ENCODE data around the gene TRAPPC2L.

TRAPPC2L gene

GRCh38 chr16:88850531-88851199, 6.3 kb upstream of the TRAPPC2L start:
- TF ChIP-seq EZH2 (optimal IDR thresholded peaks at IDR 0.05; ENCODE audit: low read depth, low read length) = no peak
- TF ChIP-seq CTCF (IDR thresholded peaks at IDR 0.05; ENCODE audit: low read length) = no peak
- no peak for TF ChIP-seq EZH2phosphoT487 (IDR thresholded peaks at IDR 0.05; ENCODE audit: low read length)
- Histone ChIP-seq H3K27ac (ENCODE audit: low read length) (no peak overlapping the region), H4K20me1 (ENCODE audit: insufficient read depth, low read length) (no peaks in the 10 kb centered on the region), H2AFZ (ENCODE audit: low read length) (no peak overlapping the region), H3K79me2 (ENCODE audit: low read length) (no peaks in the 10 kb centered on the region), H3K9ac (ENCODE audit: low read length) (no peak overlapping the region), H3K4me1 (ENCODE audit: low read length) (no peaks in the 10 kb centered on the region), H3K9me2 (replicated peaks; ENCODE audit: insufficient read depth, low read length) (no peaks in the 10 kb centered on the region), H3K36me3 (replicated peaks; ENCODE audit: insufficient read depth, low read length) (no peaks in the 10 kb centered on the region), H3F3A (ENCODE audit: insufficient read depth, low read length) (no peaks in the 10 kb centered on the region), H3K27me3 (replicated peaks; ENCODE audit: insufficient read depth, low read length) (no peaks in the 10 kb centered on the region), H3K4me3 (ENCODE audit: low read length) (no peak overlapping the region), H3K4me2 (ENCODE audit: low read depth, low read length) (no peak overlapping the region), H3K9me3 (replicated peaks; ENCODE audit: insufficient read depth, low read length) (no peaks in the 10 kb centered on the region)
- no peak for DNase-seq

GRCh38 chr16:88851616-88852015, 5.3 kb upstream of the TRAPPC2L start:
- Histone ChIP-seq H3K4me2 (ENCODE audit: low read depth, low read length) (no peak overlapping the region), H4K20me1 (ENCODE audit: insufficient read depth, low read length) (no peaks in the 10 kb centered on the region), H2AFZ (ENCODE audit: low read length) (no peak overlapping the region), H3F3A (ENCODE audit: insufficient read depth, low read length) (no peaks in the 10 kb centered on the region), H3K9me2 (replicated peaks; ENCODE audit: insufficient read depth, low read length) (no peaks in the 10 kb centered on the region), H3K79me2 (ENCODE audit: low read length) (no peaks in the 10 kb centered on the region), H3K27me3 (replicated peaks; ENCODE audit: insufficient read depth, low read length) (no peaks in the 10 kb centered on the region), H3K9me3 (replicated peaks; ENCODE audit: insufficient read depth, low read length) (no peaks in the 10 kb centered on the region), H3K4me1 (ENCODE audit: low read length) (no peaks in the 10 kb centered on the region), H3K9ac (ENCODE audit: low read length) (no peak overlapping the region), H3K4me3 (ENCODE audit: low read length) (no peak overlapping the region), H3K36me3 (replicated peaks; ENCODE audit: insufficient read depth, low read length) (no peaks in the 10 kb centered on the region), H3K27ac (ENCODE audit: low read length) (no peak overlapping the region)
- no peak for DNase-seq
- TF ChIP-seq EZH2 (optimal IDR thresholded peaks at IDR 0.05; ENCODE audit: low read depth, low read length) = no peak
- no peak for TF ChIP-seq EZH2phosphoT487 (IDR thresholded peaks at IDR 0.05; ENCODE audit: low read length)
- no peak for TF ChIP-seq CTCF (IDR thresholded peaks at IDR 0.05; ENCODE audit: low read length)

GRCh38 chr16:88853325-88853941, 3.5 kb upstream of the TRAPPC2L start:
- H3K9ac ChIP-seq (ENCODE audit: low read length) = no peak overlapping the region
- no peaks in the 10 kb centered on the region for H3K9me2 ChIP-seq (replicated peaks; ENCODE audit: insufficient read depth, low read length)
- no peak overlapping the region for H3K4me3 ChIP-seq (ENCODE audit: low read length)
- H3K4me1 ChIP-seq (ENCODE audit: low read length) = no peaks in the 10 kb centered on the region
- DNase-seq = no peak
- H3K9me3 ChIP-seq (replicated peaks; ENCODE audit: insufficient read depth, low read length) = no peaks in the 10 kb centered on the region
- no peak overlapping the region for H3K27ac ChIP-seq (ENCODE audit: low read length)
- TF ChIP-seq EZH2 (optimal IDR thresholded peaks at IDR 0.05; ENCODE audit: low read depth, low read length) = no peak
- H4K20me1 ChIP-seq (ENCODE audit: insufficient read depth, low read length) = no peaks in the 10 kb centered on the region
- H3K27me3 ChIP-seq (replicated peaks; ENCODE audit: insufficient read depth, low read length) = no peaks in the 10 kb centered on the region
- H2AFZ ChIP-seq (ENCODE audit: low read length) = no peak overlapping the region
- peaks cover 14% of the 10 kb centered on the region for H3K79me2 ChIP-seq (ENCODE audit: low read length)
- H3F3A ChIP-seq (ENCODE audit: insufficient read depth, low read length) = no peaks in the 10 kb centered on the region
- no peaks in the 10 kb centered on the region for H3K36me3 ChIP-seq (replicated peaks; ENCODE audit: insufficient read depth, low read length)
- H3K4me2 ChIP-seq (ENCODE audit: low read depth, low read length) = no peak overlapping the region
